Superior temporal gyrus (tissue), 1 donor: ENCODE results near the gene HLA-DMB.

ENCODE experiments used
- DNase-seq: peaks from one replicate; pipeline ENCODE4 v3.0.0-alpha.2; 2016; ENCODE audit errors: extremely low spot score

The HLA-DMB gene

GRCh38 chr6:32908897-32909296 lies 31.9 kb downstream of the HLA-DMB start:
- no peak for DNase-seq

GRCh38 chr6:32906539-32906938 lies 34.3 kb downstream of the HLA-DMB start:
- no peak for DNase-seq

- DNase-seq: no peak
Observed at GRCh38 chr6:32905078-32905477, 35.8 kb downstream of the HLA-DMB start.

- DNase-seq: no peak
Observed at GRCh38 chr6:32903952-32904351, 36.9 kb downstream of the HLA-DMB start.

GRCh38 chr6:32895006-32895345 lies 45.9 kb downstream of the HLA-DMB start:
- DNase-seq: no peak

- DNase-seq: peak; percentile 96
Observed at GRCh38 chr6:32894085-32895005, 46.5 kb downstream of the HLA-DMB start.

GRCh38 chr6:32890831-32891230 lies 50.0 kb downstream of the HLA-DMB start:
- no peak for DNase-seq

GRCh38 chr6:32889533-32889932 lies 51.3 kb downstream of the HLA-DMB start:
- DNase-seq: no peak

GRCh38 chr6:32888576-32888975 lies 52.3 kb downstream of the HLA-DMB start:
- no peak for DNase-seq

- DNase-seq: no peak
Observed at GRCh38 chr6:32887616-32888015, 53.2 kb downstream of the HLA-DMB start.

- DNase-seq: peak; percentile 39
Observed at GRCh38 chr6:32886681-32887383, 54.0 kb downstream of the HLA-DMB start.

- DNase-seq: peak; percentile 96
Observed at GRCh38 chr6:32885698-32886286, 55.0 kb downstream of the HLA-DMB start.
